ENCODE measurements around the gene ULBP1.
"Not testable (repeated sequence)": the region's sequence is repeated elsewhere in the genome, so short reads cannot be mapped to it uniquely, and the experiment has no call there.

The ULBP1 gene

GRCh38 chr6:149948011-149948410, 15.7 kb upstream of the ULBP1 start:
- in situ Hi-C loops (cut with MboI; ENCODE audit: low sequenced_read_pairs, unreplicated experiment): no loop called here
- no peak for TF ChIP-seq CTCF (IDR thresholded peaks at IDR 0.05; ENCODE audit: borderline replicate concordance, control extremely low read depth, extremely low read depth, insufficient read depth, missing control alignments)
- DNase-seq (ENCODE audit: low spot score): no peak

GRCh38 chr6:149948616-149949015, 15.1 kb upstream of the ULBP1 start:
- no peak for DNase-seq (ENCODE audit: low spot score)
- no peak for TF ChIP-seq CTCF (IDR thresholded peaks at IDR 0.05; ENCODE audit: borderline replicate concordance, control extremely low read depth, extremely low read depth, insufficient read depth, missing control alignments)
- in situ Hi-C loops (cut with MboI; ENCODE audit: low sequenced_read_pairs, unreplicated experiment): no loop called here

- in situ Hi-C loops (cut with MboI; ENCODE audit: low sequenced_read_pairs, unreplicated experiment): no loop called here
- no peak for TF ChIP-seq CTCF (IDR thresholded peaks at IDR 0.05; ENCODE audit: borderline replicate concordance, control extremely low read depth, extremely low read depth, insufficient read depth, missing control alignments)
These were observed 13.3 kb upstream of the ULBP1 start for GRCh38 chr6:149950423-149950822.

GRCh38 chr6:149951096-149951495, 12.6 kb upstream of the ULBP1 start:
- no peak for DNase-seq (ENCODE audit: low spot score)
- in situ Hi-C loops (cut with MboI; ENCODE audit: low sequenced_read_pairs, unreplicated experiment): no loop called here
- no peak for TF ChIP-seq CTCF (IDR thresholded peaks at IDR 0.05; ENCODE audit: borderline replicate concordance, control extremely low read depth, extremely low read depth, insufficient read depth, missing control alignments)

More at GRCh38 chr6:149950423-149950822, 13.3 kb upstream of the ULBP1 start:
- DNase-seq (ENCODE audit: low spot score): no peak

GRCh38 chr6:149951626-149952025, 12.1 kb upstream of the ULBP1 start:
- DNase-seq (ENCODE audit: low spot score): no peak
- no peak for TF ChIP-seq CTCF (IDR thresholded peaks at IDR 0.05; ENCODE audit: borderline replicate concordance, control extremely low read depth, extremely low read depth, insufficient read depth, missing control alignments)
- in situ Hi-C loops (cut with MboI; ENCODE audit: low sequenced_read_pairs, unreplicated experiment): no loop called here

GRCh38 chr6:149953390-149953789, 10.4 kb upstream of the ULBP1 start:
- in situ Hi-C loops (cut with MboI; ENCODE audit: low sequenced_read_pairs, unreplicated experiment); DNase-seq (ENCODE audit: low spot score): not testable (repeated sequence)

GRCh38 chr6:149953934-149954327, 9.8 kb upstream of the ULBP1 start:
- DNase-seq (ENCODE audit: low spot score); in situ Hi-C loops (cut with MboI; ENCODE audit: low sequenced_read_pairs, unreplicated experiment): not testable (repeated sequence)

- in situ Hi-C loops (cut with MboI; ENCODE audit: low sequenced_read_pairs, unreplicated experiment); DNase-seq (ENCODE audit: low spot score): not testable (repeated sequence)
These were observed 9.3 kb upstream of the ULBP1 start for GRCh38 chr6:149954328-149954983.

GRCh38 chr6:149954984-149955653, 8.6 kb upstream of the ULBP1 start:
- DNase-seq (ENCODE audit: low spot score); in situ Hi-C loops (cut with MboI; ENCODE audit: low sequenced_read_pairs, unreplicated experiment): not testable (repeated sequence)

- in situ Hi-C loops (cut with MboI; ENCODE audit: low sequenced_read_pairs, unreplicated experiment); DNase-seq (ENCODE audit: low spot score): not testable (repeated sequence)
These were observed 8.0 kb upstream of the ULBP1 start for GRCh38 chr6:149955654-149956317.

- in situ Hi-C loops (cut with MboI; ENCODE audit: low sequenced_read_pairs, unreplicated experiment); DNase-seq (ENCODE audit: low spot score): not testable (repeated sequence)
These were observed 5.6 kb upstream of the ULBP1 start for GRCh38 chr6:149958124-149958523.

GRCh38 chr6:149959806-149960205, 3.9 kb upstream of the ULBP1 start:
- in situ Hi-C loops (cut with MboI; ENCODE audit: low sequenced_read_pairs, unreplicated experiment); DNase-seq (ENCODE audit: low spot score): not testable (repeated sequence)

Measured in GM13976 (cell line).